HCT116 (cell line): Measurements from ENCODE around the gene SHANK2.

ENCODE experiments used
- CTCF ChIP-seq, 3 experiments: fragments of 200-600 bp in 1 of 3; sonication (generic) in 1 of 3; IDR thresholded peaks in 2 of 3; conservative IDR thresholded peaks in 1 of 3; 2 replicates each; pipeline ENCODE4 v1.5.1; 2012 to 2017; ENCODE audit warnings: low read depth in 2 of 3, low read length in 2 of 3, antibody characterized with exemption in 1 of 3, borderline replicate concordance in 1 of 3, control low read depth in 1 of 3, mild to moderate bottlenecking in 1 of 3, mixed read lengths in 1 of 3, mixed run types in 1 of 3, moderate library complexity in 1 of 3; ENCODE audit not compliant: insufficient read depth in 1 of 3
- EZH2phosphoT487 ChIP-seq: fragments of 200-600 bp; IDR thresholded peaks from 2 replicates; pipeline ENCODE4 v1.6.1; 2018; ENCODE audit warnings: antibody characterized with exemption, borderline replicate concordance
- POLR2A ChIP-seq: IDR thresholded peaks from 2 replicates; pipeline ENCODE4 v1.7.0; 2011; ENCODE audit warnings: borderline replicate concordance; ENCODE audit not compliant: insufficient read depth, insufficient read length; ENCODE audit errors: extremely low read depth
- ZNF274 ChIP-seq: fragments of 200-500 bp; sonication (Bioruptor generic); IDR thresholded peaks from 2 replicates; pipeline ENCODE4 v1.6.1; 2014; ENCODE audit warnings: mild to moderate bottlenecking, low read depth, low read length, inconsistent platforms

- no peak for TF ChIP-seq ZNF274
- TF ChIP-seq EZH2phosphoT487, result no peak
- no peak for TF ChIP-seq POLR2A
- TF ChIP-seq CTCF (IDR thresholded peaks at IDR 0.05 in 2 of 3, conservative IDR thresholded peaks at IDR 0.05 in 1 of 3; ENCODE audit: borderline replicate concordance in 1 of 3, insufficient read depth in 1 of 3, low read depth in 2 of 3, low read length in 2 of 3), result no peak
Observed at GRCh38 chr11:71245601-71246391, 6.6 kb downstream of the SHANK2 start.
